ENCODE results near the gene KCNE3.
A peak's percentile ranks its signal among the peaks of the same experiment; 100 is the strongest.

KCNE3 gene

GRCh38 chr11:74444173-74444826 lies 23.0 kb downstream of the KCNE3 start:
- Histone ChIP-seq H3K27me3 (no peaks in the 10 kb centered on the region), H3K4me3 (ENCODE audit: low read depth, low read length) (no peak overlapping the region), H3K4me1 (peaks cover 29% of the 10 kb centered on the region), H3K36me3 (no peaks in the 10 kb centered on the region), H3K9me3 (no peaks in the 10 kb centered on the region)
- DNase-seq, result no peak
- TF ChIP-seq, protein P1, sequence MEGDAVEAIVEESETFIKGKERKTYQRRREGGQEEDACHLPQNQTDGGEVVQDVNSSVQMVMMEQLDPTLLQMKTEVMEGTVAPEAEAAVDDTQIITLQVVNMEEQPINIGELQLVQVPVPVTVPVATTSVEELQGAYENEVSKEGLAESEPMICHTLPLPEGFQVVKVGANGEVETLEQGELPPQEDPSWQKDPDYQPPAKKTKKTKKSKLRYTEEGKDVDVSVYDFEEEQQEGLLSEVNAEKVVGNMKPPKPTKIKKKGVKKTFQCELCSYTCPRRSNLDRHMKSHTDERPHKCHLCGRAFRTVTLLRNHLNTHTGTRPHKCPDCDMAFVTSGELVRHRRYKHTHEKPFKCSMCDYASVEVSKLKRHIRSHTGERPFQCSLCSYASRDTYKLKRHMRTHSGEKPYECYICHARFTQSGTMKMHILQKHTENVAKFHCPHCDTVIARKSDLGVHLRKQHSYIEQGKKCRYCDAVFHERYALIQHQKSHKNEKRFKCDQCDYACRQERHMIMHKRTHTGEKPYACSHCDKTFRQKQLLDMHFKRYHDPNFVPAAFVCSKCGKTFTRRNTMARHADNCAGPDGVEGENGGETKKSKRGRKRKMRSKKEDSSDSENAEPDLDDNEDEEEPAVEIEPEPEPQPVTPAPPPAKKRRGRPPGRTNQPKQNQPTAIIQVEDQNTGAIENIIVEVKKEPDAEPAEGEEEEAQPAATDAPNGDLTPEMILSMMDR (IDR thresholded peaks at IDR 0.05; ENCODE audit: low read depth, low read length), result no peak

- peak; percentile 58 for DNase-seq
- TF ChIP-seq, protein P1 (IDR thresholded peaks at IDR 0.05; ENCODE audit: low read depth, low read length), result peak; percentile 63
- no peak overlapping the region for H3K4me3 ChIP-seq (ENCODE audit: low read depth, low read length)
Measured at GRCh38 chr11:74443071-74443864, 24.1 kb downstream of the KCNE3 start.

DNA sequence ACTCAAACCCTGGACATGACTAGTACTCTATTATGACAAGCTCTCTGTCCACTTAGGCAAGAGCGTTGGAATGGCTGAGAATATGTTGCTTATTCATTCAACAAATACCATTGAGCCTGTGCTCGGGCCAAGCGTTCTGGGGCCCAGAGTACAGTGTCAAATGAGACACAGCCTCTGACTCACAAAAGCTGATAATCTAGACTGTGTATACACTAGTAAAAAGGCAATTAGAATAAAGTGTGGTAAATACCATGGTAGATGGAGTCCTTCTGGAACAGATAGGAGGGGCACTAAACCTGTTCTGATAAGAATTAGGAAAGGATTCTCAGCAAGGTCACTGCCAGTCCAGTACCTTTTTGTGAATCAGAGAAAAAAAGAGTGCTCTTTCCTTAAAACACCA lies 24.7 kb downstream of the KCNE3 start:
- Histone ChIP-seq H3K4me1 (peaks cover 22% of the 10 kb centered on the region), H3K9me3 (no peaks in the 10 kb centered on the region), H3K27me3 (no peaks in the 10 kb centered on the region), H3K4me3 (ENCODE audit: low read depth, low read length) (no peak overlapping the region), H3K36me3 (no peaks in the 10 kb centered on the region)
- no peak for DNase-seq
- TF ChIP-seq, protein P1 (IDR thresholded peaks at IDR 0.05; ENCODE audit: low read depth, low read length), result no peak

More at GRCh38 chr11:74443071-74443864, 24.1 kb downstream of the KCNE3 start:
- H3K4me1 ChIP-seq, result peaks cover 26% of the 10 kb centered on the region
- no peaks in the 10 kb centered on the region for H3K27me3 ChIP-seq
- H3K36me3 ChIP-seq, result no peaks in the 10 kb centered on the region
- H3K9me3 ChIP-seq, result no peaks in the 10 kb centered on the region

- TF ChIP-seq, protein P1 (IDR thresholded peaks at IDR 0.05; ENCODE audit: low read depth, low read length), result no peak
- H3K27me3 ChIP-seq, result no peaks in the 10 kb centered on the region
- DNase-seq, result no peak
- no peak overlapping the region for H3K4me3 ChIP-seq (ENCODE audit: low read depth, low read length)
- peaks cover 5% of the 10 kb centered on the region for H3K4me1 ChIP-seq
- no peaks in the 10 kb centered on the region for H3K36me3 ChIP-seq
- H3K9me3 ChIP-seq, result no peaks in the 10 kb centered on the region
Measured at GRCh38 chr11:74438681-74439080, 28.7 kb downstream of the KCNE3 start.

GRCh38 chr11:74437441-74438042 lies 29.8 kb downstream of the KCNE3 start:
- Histone ChIP-seq H3K4me3 (ENCODE audit: low read depth, low read length) (no peak overlapping the region), H3K9me3 (no peaks in the 10 kb centered on the region), H3K27me3 (no peaks in the 10 kb centered on the region), H3K4me1 (no peaks in the 10 kb centered on the region), H3K36me3 (no peaks in the 10 kb centered on the region)
- TF ChIP-seq, protein P1 (IDR thresholded peaks at IDR 0.05; ENCODE audit: low read depth, low read length), result no peak
- no peak for DNase-seq
